Measurements from ENCODE around the gene AGFG2. TPM values are rescaled to one million over a fixed set of nuclear protein-coding genes. Genes with fewer than 3 reads are reported as not detected.
A peak's percentile ranks its signal among the peaks of the same experiment; 100 is the strongest.

Gene AGFG2
- total and polyA plus RNA-seq, 2 of the 13 experiments (the other 11 are each of a cell fraction or from before 2014, with no cell fraction given), result 125 to 132 TPM

DNA sequence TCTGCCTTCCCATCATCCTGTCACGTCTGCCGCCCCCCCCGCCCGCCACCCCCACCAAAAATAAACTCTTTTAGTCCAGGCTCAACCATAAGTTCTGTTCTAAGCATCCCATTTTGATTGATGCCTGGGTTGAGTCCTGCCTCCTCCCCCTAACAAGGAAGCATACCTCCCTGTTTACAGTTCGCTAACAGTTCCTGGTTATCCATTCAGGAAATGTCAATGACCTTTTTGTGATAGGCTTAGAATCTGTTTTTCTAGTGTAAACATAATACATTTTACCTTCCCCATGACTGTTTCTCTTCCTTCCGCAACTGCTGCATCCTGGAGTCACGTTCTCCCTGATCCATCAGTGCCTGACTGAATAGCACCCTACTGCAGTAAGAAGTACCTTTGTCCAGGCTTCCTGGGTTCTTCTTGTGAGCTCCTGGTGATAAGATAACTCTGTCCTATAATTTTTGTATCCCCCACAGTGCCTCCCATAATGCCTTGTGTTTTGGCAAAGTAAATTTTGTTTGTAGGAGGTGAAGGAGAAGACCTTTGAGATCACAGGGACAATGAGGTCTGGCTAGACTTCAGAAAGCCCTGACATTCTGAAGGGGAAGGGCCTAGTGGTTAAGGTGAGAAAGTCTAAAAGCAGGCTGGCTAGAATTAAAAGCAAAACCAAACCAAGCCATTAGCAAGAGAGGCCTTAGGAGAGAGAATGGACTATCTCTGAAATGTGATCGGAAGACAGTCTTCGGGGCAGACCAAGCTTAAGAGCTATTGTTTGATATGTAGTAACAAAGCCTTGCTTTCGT, 7.3 kb downstream of the AGFG2 start (continued):
- TF ChIP-seq ZBTB1 (CRISPR knock-in tag; IDR thresholded peaks at IDR 0.05; ENCODE audit: borderline replicate concordance), result no peak
- TF ChIP-seq ZBTB8A (CRISPR knock-in tag; IDR thresholded peaks at IDR 0.05; ENCODE audit: borderline replicate concordance, low read depth), result no peak
- no peak for TF ChIP-seq ZNF7 (CRISPR knock-in tag; IDR thresholded peaks at IDR 0.05)
- no peak for TF ChIP-seq RFXANK (CRISPR knock-in tag; IDR thresholded peaks at IDR 0.05)
- TF ChIP-seq SIX1 (CRISPR knock-in tag; IDR thresholded peaks at IDR 0.05; ENCODE audit: borderline replicate concordance), result peak; percentile 20; the same call in 1 of the 2 replicates
- no peak; the same call in 1 of the 2 replicates for TF ChIP-seq ZNF777 (CRISPR knock-in tag; IDR thresholded peaks at IDR 0.05)
- no peak for TF ChIP-seq ZBTB42 (CRISPR knock-in tag; IDR thresholded peaks at IDR 0.05)
- no peak for TF ChIP-seq EHMT2 (IDR thresholded peaks at IDR 0.05; ENCODE audit: borderline replicate concordance, low read depth, low read length)
- no peak for TF ChIP-seq BRCA1 (CRISPR knock-in tag; IDR thresholded peaks at IDR 0.05)
- TF ChIP-seq ZNF274 (CRISPR knock-in tag; IDR thresholded peaks at IDR 0.05), result no peak
- no peak for TF ChIP-seq ZHX1 (CRISPR knock-in tag; IDR thresholded peaks at IDR 0.05; ENCODE audit: low read depth)
- TF ChIP-seq NAIF1 (CRISPR knock-in tag; IDR thresholded peaks at IDR 0.05; ENCODE audit: borderline replicate concordance), result no peak
- no peak for TF ChIP-seq MLLT10 (CRISPR knock-in tag; IDR thresholded peaks at IDR 0.05)
- TF ChIP-seq RARA (CRISPR knock-in tag; IDR thresholded peaks at IDR 0.05), result peak; percentile 87
- no peak for TF ChIP-seq AKNA (CRISPR knock-in tag; IDR thresholded peaks at IDR 0.05; ENCODE audit: borderline replicate concordance)
- TF ChIP-seq EP300 (IDR thresholded peaks at IDR 0.05; ENCODE audit: low read depth in 2 of 2, low read length in 2 of 2), result peak in 1 of 2 experiments; percentile 86; a peak in 2 of 4 replicates
- peak; percentile 79; the same call in 1 of the 2 replicates for TF ChIP-seq EP300 (CRISPR knock-in tag; IDR thresholded peaks at IDR 0.05; ENCODE audit: borderline replicate concordance)
- TF ChIP-seq, protein P1, sequence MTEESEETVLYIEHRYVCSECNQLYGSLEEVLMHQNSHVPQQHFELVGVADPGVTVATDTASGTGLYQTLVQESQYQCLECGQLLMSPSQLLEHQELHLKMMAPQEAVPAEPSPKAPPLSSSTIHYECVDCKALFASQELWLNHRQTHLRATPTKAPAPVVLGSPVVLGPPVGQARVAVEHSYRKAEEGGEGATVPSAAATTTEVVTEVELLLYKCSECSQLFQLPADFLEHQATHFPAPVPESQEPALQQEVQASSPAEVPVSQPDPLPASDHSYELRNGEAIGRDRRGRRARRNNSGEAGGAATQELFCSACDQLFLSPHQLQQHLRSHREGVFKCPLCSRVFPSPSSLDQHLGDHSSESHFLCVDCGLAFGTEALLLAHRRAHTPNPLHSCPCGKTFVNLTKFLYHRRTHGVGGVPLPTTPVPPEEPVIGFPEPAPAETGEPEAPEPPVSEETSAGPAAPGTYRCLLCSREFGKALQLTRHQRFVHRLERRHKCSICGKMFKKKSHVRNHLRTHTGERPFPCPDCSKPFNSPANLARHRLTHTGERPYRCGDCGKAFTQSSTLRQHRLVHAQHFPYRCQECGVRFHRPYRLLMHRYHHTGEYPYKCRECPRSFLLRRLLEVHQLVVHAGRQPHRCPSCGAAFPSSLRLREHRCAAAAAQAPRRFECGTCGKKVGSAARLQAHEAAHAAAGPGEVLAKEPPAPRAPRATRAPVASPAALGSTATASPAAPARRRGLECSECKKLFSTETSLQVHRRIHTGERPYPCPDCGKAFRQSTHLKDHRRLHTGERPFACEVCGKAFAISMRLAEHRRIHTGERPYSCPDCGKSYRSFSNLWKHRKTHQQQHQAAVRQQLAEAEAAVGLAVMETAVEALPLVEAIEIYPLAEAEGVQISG (CRISPR knock-in tag; IDR thresholded peaks at IDR 0.05), result no peak
